ENCODE data around the gene MYLK.
A peak's percentile ranks its signal among the peaks of the same experiment; 100 is the strongest.

The MYLK gene

DNA sequence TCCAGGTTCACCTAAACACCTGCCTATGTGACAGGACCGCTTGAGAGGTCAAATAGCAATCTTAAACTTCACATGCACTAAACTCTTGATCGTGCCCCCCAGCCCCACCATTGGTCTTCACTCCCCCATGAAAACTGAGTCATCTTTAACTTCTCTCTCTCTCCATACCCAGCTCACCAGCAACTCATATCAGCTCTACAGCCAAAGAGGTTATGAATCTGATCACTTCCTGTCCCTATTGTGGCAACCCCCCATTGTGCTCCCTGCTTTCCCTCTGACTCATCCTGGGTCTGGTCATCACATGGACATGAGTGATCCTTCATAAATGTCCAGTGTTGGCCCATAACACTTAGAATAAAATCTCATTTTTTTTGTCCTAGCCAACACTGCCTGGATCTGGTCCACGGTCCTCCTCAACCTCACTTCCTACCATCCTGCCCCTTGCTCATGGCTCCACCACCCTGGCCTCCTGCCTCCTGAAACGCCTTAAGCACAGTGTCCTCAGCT, 195.8 kb downstream of the MYLK start:
- DNase-seq (ENCODE audit: low read depth in 2 of 2) = peak; percentile 81 to 98
- TF ChIP-seq, protein P1, sequence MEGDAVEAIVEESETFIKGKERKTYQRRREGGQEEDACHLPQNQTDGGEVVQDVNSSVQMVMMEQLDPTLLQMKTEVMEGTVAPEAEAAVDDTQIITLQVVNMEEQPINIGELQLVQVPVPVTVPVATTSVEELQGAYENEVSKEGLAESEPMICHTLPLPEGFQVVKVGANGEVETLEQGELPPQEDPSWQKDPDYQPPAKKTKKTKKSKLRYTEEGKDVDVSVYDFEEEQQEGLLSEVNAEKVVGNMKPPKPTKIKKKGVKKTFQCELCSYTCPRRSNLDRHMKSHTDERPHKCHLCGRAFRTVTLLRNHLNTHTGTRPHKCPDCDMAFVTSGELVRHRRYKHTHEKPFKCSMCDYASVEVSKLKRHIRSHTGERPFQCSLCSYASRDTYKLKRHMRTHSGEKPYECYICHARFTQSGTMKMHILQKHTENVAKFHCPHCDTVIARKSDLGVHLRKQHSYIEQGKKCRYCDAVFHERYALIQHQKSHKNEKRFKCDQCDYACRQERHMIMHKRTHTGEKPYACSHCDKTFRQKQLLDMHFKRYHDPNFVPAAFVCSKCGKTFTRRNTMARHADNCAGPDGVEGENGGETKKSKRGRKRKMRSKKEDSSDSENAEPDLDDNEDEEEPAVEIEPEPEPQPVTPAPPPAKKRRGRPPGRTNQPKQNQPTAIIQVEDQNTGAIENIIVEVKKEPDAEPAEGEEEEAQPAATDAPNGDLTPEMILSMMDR (IDR thresholded peaks at IDR 0.05; ENCODE audit: low read depth, low read length) = no peak
- no peak overlapping the region for H3K4me3 ChIP-seq (replicated peaks in 1 of 2; ENCODE audit: low read depth in 2 of 2, low read length in 2 of 2)

DNA sequence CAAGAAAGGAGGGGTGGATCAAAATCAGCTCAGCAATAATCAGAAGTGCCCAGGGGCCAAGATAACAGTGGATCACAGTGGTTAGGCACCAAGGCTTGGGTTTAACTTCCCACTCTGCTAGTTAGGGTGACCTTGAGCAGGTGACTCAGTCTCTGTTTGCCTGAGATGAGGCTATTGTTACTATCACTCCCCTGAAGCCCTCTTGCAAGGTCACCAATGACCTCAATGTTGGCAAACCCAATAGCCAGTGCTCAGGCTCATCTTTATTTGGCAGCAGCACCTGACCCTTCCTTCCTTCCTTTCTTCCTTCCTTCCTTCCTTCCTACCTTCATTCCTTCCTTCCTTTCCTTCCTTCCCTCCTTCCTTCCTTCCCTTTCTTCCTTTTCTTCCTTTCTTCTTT, 196.8 kb downstream of the MYLK start:
- TF ChIP-seq, protein P1 (IDR thresholded peaks at IDR 0.05; ENCODE audit: low read depth, low read length) = no peak
- no peak overlapping the region for H3K4me3 ChIP-seq (replicated peaks in 1 of 2; ENCODE audit: low read depth in 2 of 2, low read length in 2 of 2)
- peak in 1 of 2 donors; percentile 45 for DNase-seq (ENCODE audit: low read depth in 2 of 2)

DNA sequence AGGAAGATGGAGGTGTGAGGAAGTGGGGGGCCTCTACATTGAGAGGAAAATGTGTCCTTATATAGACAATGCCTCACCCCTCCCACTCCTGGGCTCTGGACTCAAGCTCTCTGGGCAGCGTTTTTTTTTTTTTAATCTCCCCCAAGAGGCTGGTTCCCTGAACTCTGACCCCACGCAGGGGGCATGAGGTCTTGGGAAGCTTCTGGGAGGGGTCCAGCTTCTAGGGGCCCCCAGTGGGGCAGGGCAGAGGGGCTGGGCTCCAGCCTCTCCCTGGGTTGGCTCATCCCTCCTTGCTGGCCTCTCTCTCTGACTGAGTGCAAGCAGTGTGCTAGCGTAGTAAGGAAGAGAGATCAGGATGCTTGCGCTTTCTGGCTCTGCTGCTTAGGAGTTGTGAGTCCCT, 197.9 kb downstream of the MYLK start:
- TF ChIP-seq, protein P1 (IDR thresholded peaks at IDR 0.05; ENCODE audit: low read depth, low read length) = no peak
- peak; percentile 28 to 51 for DNase-seq (ENCODE audit: low read depth in 2 of 2)
- no peak overlapping the region for H3K4me3 ChIP-seq (replicated peaks in 1 of 2; ENCODE audit: low read depth in 2 of 2, low read length in 2 of 2)

DNA sequence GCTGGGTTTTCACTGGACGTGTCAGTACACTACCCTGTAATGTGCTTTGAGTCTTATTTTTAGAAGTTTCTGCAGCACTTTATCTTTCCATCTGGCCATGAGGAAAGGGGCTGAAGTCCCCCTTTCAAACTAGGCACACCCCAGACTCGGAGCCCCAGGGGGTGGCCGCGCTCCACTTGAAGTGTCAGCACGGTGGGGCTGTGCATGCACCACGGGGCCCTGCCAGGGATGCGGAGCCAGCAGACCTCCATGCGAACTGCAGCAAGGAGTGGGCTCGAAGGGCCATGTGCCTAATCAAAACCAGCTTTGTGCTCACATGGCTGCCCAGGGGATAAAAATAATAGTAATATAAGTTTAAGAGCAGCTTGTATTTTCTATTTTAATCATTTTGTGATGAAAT, 198.4 kb downstream of the MYLK start:
- TF ChIP-seq, protein P1 (IDR thresholded peaks at IDR 0.05; ENCODE audit: low read depth, low read length) = no peak
- DNase-seq (ENCODE audit: low read depth in 2 of 2) = no peak
- no peak overlapping the region for H3K4me3 ChIP-seq (replicated peaks in 1 of 2; ENCODE audit: low read depth in 2 of 2, low read length in 2 of 2)

DNA sequence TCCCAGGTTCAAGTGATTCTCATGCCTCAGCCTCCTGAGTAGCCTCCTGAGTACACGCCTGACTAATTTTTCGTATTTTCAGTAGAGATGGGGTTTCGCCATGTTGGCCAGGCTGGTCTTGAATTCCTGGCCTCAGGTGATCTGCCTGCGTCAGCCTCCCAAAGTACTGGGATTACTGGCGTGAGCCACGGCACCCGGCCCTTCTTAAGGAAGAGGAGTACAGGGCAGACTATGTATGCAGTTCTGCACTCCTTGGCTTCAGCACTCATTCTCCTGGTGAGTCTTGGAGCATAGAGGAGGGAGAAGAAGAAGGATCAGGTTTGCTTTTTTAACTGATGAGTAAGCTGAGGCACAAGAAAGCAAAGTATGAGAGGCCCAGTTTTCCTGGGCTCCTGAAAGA, 199.5 kb downstream of the MYLK start:
- TF ChIP-seq, protein P1 (IDR thresholded peaks at IDR 0.05; ENCODE audit: low read depth, low read length) = no peak
- DNase-seq (ENCODE audit: low read depth in 2 of 2) = no peak
- H3K4me3 ChIP-seq (replicated peaks in 1 of 2; ENCODE audit: low read depth in 2 of 2, low read length in 2 of 2) = no peak overlapping the region

DNA sequence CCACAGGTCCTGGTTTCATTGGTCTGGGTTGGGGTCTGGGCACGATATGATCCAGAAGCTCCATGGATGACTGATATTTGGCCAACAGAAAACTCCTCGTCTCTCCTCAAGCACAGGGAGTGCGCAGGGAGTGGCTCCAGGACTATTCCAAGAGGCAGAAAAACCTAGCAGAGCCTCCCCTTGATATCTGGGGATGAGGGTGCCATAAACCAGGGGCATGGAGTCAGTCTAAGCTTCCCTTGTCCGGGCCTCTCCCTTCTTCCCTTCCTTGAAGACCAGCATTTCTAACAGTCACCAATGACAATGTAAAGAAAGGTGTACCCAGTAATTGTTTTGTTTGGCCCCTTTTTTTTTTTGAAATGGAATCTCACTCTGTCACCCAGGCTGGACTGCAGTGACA, 199.9 kb downstream of the MYLK start:
- TF ChIP-seq, protein P1 (IDR thresholded peaks at IDR 0.05; ENCODE audit: low read depth, low read length) = no peak
- no peak for DNase-seq (ENCODE audit: low read depth in 2 of 2)

DNA sequence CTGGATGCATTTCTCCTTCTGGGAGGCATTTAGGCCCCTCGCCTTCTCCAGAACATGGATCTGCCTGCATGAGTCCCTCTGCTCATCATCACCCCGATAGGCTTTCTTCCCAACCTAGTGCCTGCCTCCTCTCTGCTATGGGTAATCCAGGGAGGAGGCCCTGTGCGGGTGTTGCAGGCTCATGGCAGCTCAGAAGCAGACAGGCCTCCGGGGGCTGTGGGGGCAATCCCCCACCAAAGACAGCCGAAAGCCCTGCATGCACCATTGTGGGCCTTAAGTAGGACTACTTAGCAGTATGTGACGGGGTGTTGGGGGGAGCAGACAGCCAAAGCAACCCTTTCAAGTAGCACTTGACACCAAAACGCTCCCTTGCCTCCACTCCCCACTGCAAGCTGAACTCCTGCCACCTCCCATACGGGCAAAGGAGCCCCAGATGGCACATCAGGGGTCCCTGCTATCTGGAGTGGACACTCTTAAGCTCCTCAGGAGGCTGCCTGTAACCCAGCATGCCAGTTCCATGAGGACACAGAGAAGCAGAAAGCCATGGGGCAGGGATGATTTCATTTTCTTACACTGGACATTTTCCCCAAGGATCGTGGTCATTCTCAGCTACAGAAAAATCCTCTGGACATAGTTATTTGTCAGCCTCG, 200.5 kb downstream of the MYLK start:
- TF ChIP-seq, protein P1 (IDR thresholded peaks at IDR 0.05; ENCODE audit: low read depth, low read length) = no peak
- no peak overlapping the region for H3K4me3 ChIP-seq (replicated peaks in 1 of 2; ENCODE audit: low read depth in 2 of 2, low read length in 2 of 2)
- DNase-seq (ENCODE audit: low read depth in 2 of 2) = no peak

More for the DNA sequence above, 199.9 kb downstream of the MYLK start:
- H3K4me3 ChIP-seq (replicated peaks in 1 of 2; ENCODE audit: low read depth in 2 of 2, low read length in 2 of 2) = no peak overlapping the region

Measured in cardiac fibroblast (primary cell).